ENCODE data around the gene B3GALT4.
A peak's percentile ranks its signal among the peaks of the same experiment; 100 is the strongest.

The B3GALT4 gene, protein sequence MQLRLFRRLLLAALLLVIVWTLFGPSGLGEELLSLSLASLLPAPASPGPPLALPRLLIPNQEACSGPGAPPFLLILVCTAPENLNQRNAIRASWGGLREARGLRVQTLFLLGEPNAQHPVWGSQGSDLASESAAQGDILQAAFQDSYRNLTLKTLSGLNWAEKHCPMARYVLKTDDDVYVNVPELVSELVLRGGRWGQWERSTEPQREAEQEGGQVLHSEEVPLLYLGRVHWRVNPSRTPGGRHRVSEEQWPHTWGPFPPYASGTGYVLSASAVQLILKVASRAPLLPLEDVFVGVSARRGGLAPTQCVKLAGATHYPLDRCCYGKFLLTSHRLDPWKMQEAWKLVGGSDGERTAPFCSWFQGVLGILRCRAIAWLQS

DNA sequence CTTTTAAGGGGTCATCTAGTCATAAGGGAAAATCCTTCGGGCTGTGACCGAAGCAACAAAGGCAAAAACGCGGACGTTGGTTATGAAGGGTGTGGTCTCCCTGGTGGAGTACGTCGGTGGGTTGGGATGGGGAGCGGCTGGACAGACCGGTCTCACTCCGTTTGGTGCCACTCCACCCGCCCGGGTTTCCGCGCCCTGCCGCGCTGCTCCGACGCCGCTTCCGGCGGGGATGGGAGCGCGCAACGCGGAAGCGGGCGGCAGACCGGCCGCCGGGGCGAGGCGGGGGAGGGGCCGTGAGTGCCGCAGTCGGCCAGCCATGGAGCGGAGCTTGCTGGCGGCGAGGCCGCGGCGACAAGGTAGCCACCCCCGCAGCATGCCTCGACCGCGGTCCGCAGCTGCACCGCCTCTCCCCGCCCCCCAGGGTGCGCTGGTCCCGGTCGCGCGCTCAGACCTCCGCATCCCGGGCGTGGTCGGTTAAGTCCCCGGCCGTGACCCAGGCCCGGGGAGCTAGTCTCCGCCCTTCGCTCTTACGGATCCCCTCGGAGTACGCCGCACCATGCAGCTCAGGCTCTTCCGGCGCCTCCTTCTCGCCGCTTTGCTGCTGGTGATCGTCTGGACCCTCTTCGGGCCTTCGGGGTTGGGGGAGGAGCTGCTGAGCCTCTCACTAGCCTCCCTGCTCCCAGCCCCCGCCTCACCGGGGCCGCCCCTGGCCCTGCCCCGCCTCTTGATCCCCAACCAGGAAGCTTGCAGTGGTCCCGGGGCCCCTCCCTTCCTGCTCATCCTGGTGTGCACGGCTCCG, at the start of gene B3GALT4:
TSS of gene B3GALT4 (plus strand) at position 260 of the 799 bp plus-strand sequence. CDS start at position 557, 297 bp downstream.
- Mint-ChIP-seq H3K27me3 (peaks cover 4% of the 10 kb centered on the region), H3K4me3 (peak within 1 kb of the TSS; percentile 91), H3K9me3 (no peaks in the 10 kb centered on the region), H3K27ac (peak within 1 kb of the TSS; percentile 97), H3K36me3 (peaks cover 65% of the 10 kb centered on the region), H3K4me1 (peaks cover 78% of the 10 kb centered on the region)
- peak; percentile 85 for DNase-seq
- CTCF ChIA-PET: interaction anchor here (0.6 to 2.4 kb wide), 8 partner anchors 22 to 300 kb away, joined by 3 to 15 read pairs (median 5); partner anchors contain the start of gene RGL2

DNA sequence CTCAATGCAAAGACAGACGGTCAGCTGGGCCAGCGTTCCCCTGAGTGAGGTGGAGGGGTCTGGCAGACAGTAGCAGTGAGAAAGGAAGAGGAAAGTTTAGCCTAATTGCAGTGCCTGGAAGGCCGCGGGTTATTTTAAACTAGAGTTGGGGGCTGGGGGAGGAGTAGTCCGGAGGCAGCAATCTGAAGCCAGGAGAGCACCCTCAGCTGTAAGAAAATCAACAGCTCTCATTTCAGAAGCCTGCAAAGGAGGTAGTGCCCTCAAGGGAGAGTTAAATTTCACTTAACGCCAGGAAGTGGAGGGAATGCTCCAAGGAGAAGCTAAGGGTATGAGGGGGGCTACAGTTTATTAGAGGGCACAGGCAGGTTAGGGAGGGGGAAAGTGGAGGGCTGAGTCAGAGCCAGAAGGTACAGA, 41.7 kb upstream of the B3GALT4 start:
- no peaks in the 10 kb centered on the region for H3K9me3 Mint-ChIP-seq
- H3K36me3 Mint-ChIP-seq: no peaks in the 10 kb centered on the region
- peaks cover 57% of the 10 kb centered on the region for H3K27me3 Mint-ChIP-seq
- CTCF ChIA-PET: no interaction called here
- no peaks in the 10 kb centered on the region for H3K4me1 Mint-ChIP-seq
- H3K27ac Mint-ChIP-seq: no peak overlapping the region
- H3K4me3 Mint-ChIP-seq: no peak overlapping the region
- no peak for DNase-seq

DNA sequence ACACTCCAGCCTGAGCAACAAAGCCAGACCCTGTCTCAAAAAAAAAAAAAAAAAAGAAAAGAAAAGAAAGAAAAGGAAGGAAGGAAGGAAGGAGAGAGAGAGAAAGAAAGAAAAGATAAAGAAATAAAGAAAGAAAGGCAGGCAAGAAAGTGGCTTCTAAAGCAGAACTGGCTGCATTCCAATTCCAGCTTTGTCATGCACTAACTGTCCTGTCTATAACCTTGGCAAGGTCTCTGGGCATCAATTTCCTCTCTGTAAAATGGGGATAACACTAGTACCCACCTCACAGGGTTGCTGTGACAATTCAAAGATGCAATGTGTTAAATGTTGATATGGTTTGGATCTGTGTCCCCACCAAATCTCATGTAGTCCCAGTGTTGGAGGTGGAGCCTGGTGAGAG, 40.6 kb upstream of the B3GALT4 start:
- Mint-ChIP-seq H3K4me1 (no peaks in the 10 kb centered on the region), H3K27me3 (peaks cover 59% of the 10 kb centered on the region), H3K9me3 (no peaks in the 10 kb centered on the region), H3K36me3 (no peaks in the 10 kb centered on the region), H3K4me3 (no peak overlapping the region), H3K27ac (no peak overlapping the region)
- CTCF ChIA-PET: no interaction called here
- no peak for DNase-seq

DNA sequence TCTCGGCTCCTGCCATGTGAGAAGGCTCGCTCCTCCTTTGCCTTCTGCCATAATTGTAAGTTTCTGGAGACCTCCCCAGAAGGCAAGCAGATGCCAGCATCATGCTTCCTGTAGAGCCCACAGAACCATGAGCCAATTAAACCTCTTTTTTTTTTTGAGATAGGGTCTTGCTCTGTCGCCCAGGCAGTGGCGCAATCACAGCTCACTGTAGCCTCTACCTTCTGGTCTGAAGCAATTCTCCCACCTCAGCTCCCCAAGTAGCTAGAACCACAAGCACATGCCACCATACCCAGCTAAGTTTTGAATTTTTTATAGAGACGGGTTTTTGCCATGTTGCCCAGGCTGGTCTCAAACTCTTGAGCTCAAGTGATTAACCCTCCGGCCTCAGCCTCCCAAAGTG, 40.1 kb upstream of the B3GALT4 start:
- CTCF ChIA-PET: no interaction called here
- H3K4me3 Mint-ChIP-seq: no peak overlapping the region
- DNase-seq: no peak
- peaks cover 59% of the 10 kb centered on the region for H3K27me3 Mint-ChIP-seq
- H3K4me1 Mint-ChIP-seq: peaks cover 2% of the 10 kb centered on the region
- no peaks in the 10 kb centered on the region for H3K36me3 Mint-ChIP-seq
- H3K27ac Mint-ChIP-seq: no peak overlapping the region
- no peaks in the 10 kb centered on the region for H3K9me3 Mint-ChIP-seq

GRCh38 chr6:33237741-33238140, 39.2 kb upstream of the B3GALT4 start:
- no peak for DNase-seq
- H3K4me3 Mint-ChIP-seq: no peak overlapping the region

DNA sequence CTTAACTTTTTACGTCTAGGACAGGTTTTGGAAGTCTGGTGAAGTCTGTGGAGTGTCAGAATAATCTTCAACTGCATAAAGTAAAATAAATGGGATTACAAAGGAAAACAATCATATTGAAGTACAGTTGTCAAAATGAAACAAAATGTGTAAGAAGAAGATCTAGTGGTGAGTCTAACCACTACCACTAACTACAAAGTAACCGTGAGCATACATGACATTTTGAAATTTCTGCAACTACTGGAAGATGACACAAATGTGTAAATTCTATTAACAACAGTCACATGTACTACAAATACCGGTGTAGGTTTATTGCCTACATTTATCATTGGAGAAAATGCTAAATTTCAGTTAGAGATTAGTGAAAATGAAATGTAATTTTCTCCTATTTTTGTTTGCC, 35.0 kb upstream of the B3GALT4 start:
- CTCF ChIA-PET: interaction anchor here (0.6 kb wide), 1 partner anchor 96 kb away, joined by 4 read pairs; no protein-coding TSS in a partner anchor
- no peaks in the 10 kb centered on the region for H3K36me3 Mint-ChIP-seq
- H3K27me3 Mint-ChIP-seq: peaks cover 50% of the 10 kb centered on the region

More at GRCh38 chr6:33237741-33238140, 39.2 kb upstream of the B3GALT4 start:
- no peaks in the 10 kb centered on the region for H3K36me3 Mint-ChIP-seq
- H3K27me3 Mint-ChIP-seq: peaks cover 60% of the 10 kb centered on the region
- no peak overlapping the region for H3K27ac Mint-ChIP-seq
- CTCF ChIA-PET: interaction anchor here (1.2 kb wide), 2 partner anchors 11 to 14 kb away, joined by 3 to 4 read pairs; no protein-coding TSS in a partner anchor
- peaks cover 7% of the 10 kb centered on the region for H3K4me1 Mint-ChIP-seq
- no peaks in the 10 kb centered on the region for H3K9me3 Mint-ChIP-seq

DNA sequence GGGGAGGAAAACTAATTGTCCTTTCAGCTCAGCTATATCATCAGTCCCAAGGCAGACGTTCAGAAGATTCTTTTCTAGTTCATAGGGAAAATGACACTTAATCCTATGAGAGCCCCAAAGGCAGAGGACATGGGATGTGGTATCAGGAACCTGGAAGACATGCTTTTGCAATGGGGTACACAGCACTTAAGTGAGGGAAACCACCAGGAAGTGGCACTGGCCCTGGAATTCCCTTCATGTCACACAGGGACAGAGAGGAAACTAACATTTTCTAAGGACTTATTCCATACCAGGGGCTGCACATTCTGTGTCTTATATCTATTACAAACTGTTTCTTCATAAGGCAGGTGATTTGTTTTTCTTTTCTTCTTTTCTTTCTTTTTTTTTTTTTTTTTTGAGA, 33.4 kb upstream of the B3GALT4 start:
- H3K9me3 Mint-ChIP-seq: no peaks in the 10 kb centered on the region
- peaks cover 13% of the 10 kb centered on the region for H3K4me1 Mint-ChIP-seq
- peaks cover 50% of the 10 kb centered on the region for H3K27me3 Mint-ChIP-seq
- H3K27ac Mint-ChIP-seq: no peak overlapping the region
- no peak overlapping the region for H3K4me3 Mint-ChIP-seq
- CTCF ChIA-PET: no interaction called here
- no peaks in the 10 kb centered on the region for H3K36me3 Mint-ChIP-seq
- DNase-seq: peak; percentile 10

More for the DNA sequence above, 35.0 kb upstream of the B3GALT4 start:
- H3K4me3 Mint-ChIP-seq: no peak overlapping the region
- no peak for DNase-seq
- H3K9me3 Mint-ChIP-seq: no peaks in the 10 kb centered on the region
- H3K27ac Mint-ChIP-seq: no peak overlapping the region
- peaks cover 7% of the 10 kb centered on the region for H3K4me1 Mint-ChIP-seq

DNA sequence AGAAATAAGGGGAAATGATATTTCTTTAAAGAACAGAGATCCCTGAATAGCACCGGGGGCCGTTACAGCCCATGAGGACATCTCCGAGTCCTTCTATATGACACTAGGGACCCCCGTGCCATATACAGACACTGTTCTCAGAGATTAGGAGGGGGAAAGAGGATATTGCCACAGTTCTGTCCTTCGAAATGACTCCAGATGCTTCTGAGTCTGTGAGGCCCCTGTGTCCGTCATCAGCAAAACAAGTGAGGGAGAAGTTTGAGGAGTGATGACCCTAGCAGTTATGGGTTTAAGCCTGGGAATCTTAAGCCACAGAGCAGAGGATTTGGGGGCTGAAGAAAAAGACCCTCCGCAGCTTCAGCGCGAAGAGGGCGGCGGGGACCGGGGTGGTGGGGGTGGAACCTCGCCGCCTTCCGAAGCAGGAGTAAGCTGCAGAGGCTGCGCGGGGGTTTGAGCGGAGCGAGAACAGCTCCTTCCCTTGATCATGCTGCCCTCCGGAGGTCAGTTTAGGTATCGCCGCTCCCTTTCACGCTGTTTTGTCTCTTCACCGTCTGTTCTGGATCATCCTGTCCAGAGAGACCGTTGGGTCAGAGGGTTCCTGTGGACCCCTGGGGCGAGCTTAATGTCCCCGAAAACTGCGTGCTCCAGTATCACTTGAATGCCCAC, 28.8 kb upstream of the B3GALT4 start:
- Mint-ChIP-seq H3K9me3 (no peaks in the 10 kb centered on the region), H3K4me1 (peaks cover 39% of the 10 kb centered on the region), H3K27me3 (peaks cover 25% of the 10 kb centered on the region), H3K4me3 (peak overlapping the region; percentile 85), H3K27ac (peak overlapping the region; percentile 97), H3K36me3 (peaks cover 16% of the 10 kb centered on the region)
- DNase-seq: peak; percentile 95
- CTCF ChIA-PET: interaction anchor here (0.6 to 6.2 kb wide), 34 partner anchors 10 to 264 kb away, joined by 3 to 86 read pairs (median 6); partner anchors contain the start of genes B3GALT4, HSD17B8, PFDN6 and RING1

- Mint-ChIP-seq H3K27ac (peak overlapping the region; percentile 97), H3K9me3 (no peaks in the 10 kb centered on the region), H3K27me3 (peaks cover 20% of the 10 kb centered on the region), H3K4me3 (peak overlapping the region; percentile 85), H3K4me1 (peaks cover 39% of the 10 kb centered on the region), H3K36me3 (peaks cover 16% of the 10 kb centered on the region)
- no peak for DNase-seq
- CTCF ChIA-PET: interaction anchor here (0.8 to 6.2 kb wide), 31 partner anchors 10 to 264 kb away, joined by 3 to 86 read pairs (median 6); partner anchors contain the start of genes B3GALT4, HSD17B8, PFDN6 and RING1
Observed at GRCh38 chr6:33248643-33248931, 28.3 kb upstream of the B3GALT4 start.

GRCh38 chr6:33248932-33249731, 27.8 kb upstream of the B3GALT4 start:
- Mint-ChIP-seq H3K4me1 (peaks cover 39% of the 10 kb centered on the region), H3K4me3 (peak overlapping the region; percentile 85), H3K9me3 (no peaks in the 10 kb centered on the region)

GRCh38 chr6:33249732-33250630, 26.9 kb upstream of the B3GALT4 start:
- Mint-ChIP-seq H3K36me3 (peaks cover 18% of the 10 kb centered on the region), H3K4me1 (peaks cover 39% of the 10 kb centered on the region), H3K27ac (peak overlapping the region; percentile 97), H3K27me3 (peaks cover 14% of the 10 kb centered on the region), H3K4me3 (peak overlapping the region; percentile 85), H3K9me3 (no peaks in the 10 kb centered on the region)
- peak; percentile 15 for DNase-seq
- CTCF ChIA-PET: interaction anchor here (0.8 to 6.2 kb wide), 18 partner anchors 10 to 263 kb away, joined by 3 to 86 read pairs (median 8); partner anchors contain the start of genes B3GALT4, HSD17B8, RING1 and RPS18

More at GRCh38 chr6:33248932-33249731, 27.8 kb upstream of the B3GALT4 start:
- CTCF ChIA-PET: interaction anchor here (0.8 to 6.2 kb wide), 31 partner anchors 11 to 265 kb away, joined by 3 to 86 read pairs (median 6); partner anchors contain the start of genes B3GALT4, HSD17B8, PFDN6 and RING1
- H3K27ac Mint-ChIP-seq: peak overlapping the region; percentile 97
- H3K27me3 Mint-ChIP-seq: peaks cover 14% of the 10 kb centered on the region
- peak; percentile 98 for DNase-seq
- peaks cover 18% of the 10 kb centered on the region for H3K36me3 Mint-ChIP-seq

GRCh38 chr6:33250731-33251130, 26.2 kb upstream of the B3GALT4 start:
- no peaks in the 10 kb centered on the region for H3K9me3 Mint-ChIP-seq
- H3K27me3 Mint-ChIP-seq: peaks cover 14% of the 10 kb centered on the region
- DNase-seq: peak; percentile 15
- CTCF ChIA-PET: interaction anchor here (1.1 to 6.2 kb wide), 8 partner anchors 11 to 125 kb away, joined by 3 to 86 read pairs (median 4); partner anchors contain the start of genes B3GALT4, RPS18 and VPS52
- peak overlapping the region; percentile 85 for H3K4me3 Mint-ChIP-seq
- H3K36me3 Mint-ChIP-seq: peaks cover 19% of the 10 kb centered on the region
- peak overlapping the region; percentile 97 for H3K27ac Mint-ChIP-seq
- H3K4me1 Mint-ChIP-seq: peaks cover 39% of the 10 kb centered on the region

Measured in activated naive CD4-positive, alpha-beta T cell treated with anti-CD3 and anti-CD28 coated beads, Interleukin-2, amount 10 ng/mL, durations not matched to agents 7 days and 5 days (primary cell).